Activated CD4-positive, alpha-beta T cell treated with anti-CD3 and anti-CD28 coated beads, Interleukin-2, amount 10 ng/mL, durations not matched to agents 7 days and 5 days (primary cell): ENCODE data around the gene CCDC136. TPM values are rescaled to one million over a fixed set of nuclear protein-coding genes. Genes with fewer than 3 reads are reported as not detected.

Experiments
- CTCF ChIA-PET: fragments of 350-600 bp; sonication (Branson Sonifier 250); formaldehyde crosslinking; loops from one replicate; lab custom pipeline; 2021; ENCODE audit warnings: antibody characterized with exemption; lab: Charles Lee
- POLR2A ChIA-PET: fragments of 350-600 bp; sonication (Branson Sonifier 250); formaldehyde crosslinking; loops from one replicate; lab custom pipeline; 2021; ENCODE audit warnings: antibody characterized with exemption; lab: Charles Lee
- DNase-seq: peaks from one replicate; pipeline ENCODE4 v3.0.0-alpha.2; 2020
- H3K27ac Mint-ChIP-seq: one replicate; pipeline ENCODE4 v1.8.0; 2021; ENCODE audit warnings: mild to moderate bottlenecking, moderate library complexity, mixed read lengths
- H3K27me3 Mint-ChIP-seq: one replicate; pipeline ENCODE4 v1.8.0; 2021; ENCODE audit warnings: mixed read lengths
- H3K36me3 Mint-ChIP-seq: one replicate; pipeline ENCODE4 v1.8.0; 2021; ENCODE audit warnings: low read depth, mixed read lengths
- H3K4me1 Mint-ChIP-seq: one replicate; pipeline ENCODE4 v1.8.0; 2021; ENCODE audit warnings: mixed read lengths
- H3K4me3 Mint-ChIP-seq: one replicate; pipeline ENCODE4 v1.8.0; 2021; ENCODE audit warnings: mild to moderate bottlenecking, moderate library complexity, mixed read lengths
- H3K9me3 Mint-ChIP-seq: one replicate; pipeline ENCODE4 v1.8.0; 2021; ENCODE audit warnings: mixed read lengths
- total RNA-seq, 2 experiments: library from RNA; stranded (reverse); gene quantifications; one replicate each; pipeline ENCODE4 v1.2.3, GENCODE V29; 2021

CCDC136 gene
- total RNA-seq, 2 experiments from 2014 or later: 5.1 to 6.8 TPM

GRCh38 chr7:128759242-128759641 lies 32.5 kb upstream of the CCDC136 start:
- no peak for DNase-seq
- Mint-ChIP-seq H3K9me3 (no peaks in the 10 kb centered on the region), H3K27me3 (no peaks in the 10 kb centered on the region), H3K27ac (no peak overlapping the region), H3K4me1 (no peaks in the 10 kb centered on the region), H3K4me3 (no peak overlapping the region), H3K36me3 (peaks cover 28% of the 10 kb centered on the region)
- POLR2A ChIA-PET: no interaction called here
- CTCF ChIA-PET: interaction anchor here (1.2 kb wide), 1 partner anchor 11 kb away, joined by 3 read pairs; no protein-coding TSS in a partner anchor

GRCh38 chr7:128763541-128763940 lies 28.2 kb upstream of the CCDC136 start:
- POLR2A ChIA-PET: no interaction called here
- no peaks in the 10 kb centered on the region for H3K9me3 Mint-ChIP-seq
- no peak overlapping the region for H3K27ac Mint-ChIP-seq
- H3K27me3 Mint-ChIP-seq: no peaks in the 10 kb centered on the region
- peaks cover 31% of the 10 kb centered on the region for H3K36me3 Mint-ChIP-seq
- CTCF ChIA-PET: no interaction called here
- H3K4me1 Mint-ChIP-seq: no peaks in the 10 kb centered on the region
- no peak for DNase-seq
- H3K4me3 Mint-ChIP-seq: no peak overlapping the region

- H3K27me3 Mint-ChIP-seq: no peaks in the 10 kb centered on the region
- no peak for DNase-seq
- CTCF ChIA-PET: interaction anchor here (0.9 kb wide), 1 partner anchor 28 kb away, joined by 3 read pairs; no protein-coding TSS in a partner anchor
- H3K36me3 Mint-ChIP-seq: peaks cover 56% of the 10 kb centered on the region
- no peaks in the 10 kb centered on the region for H3K4me1 Mint-ChIP-seq
- H3K27ac Mint-ChIP-seq: no peak overlapping the region
- H3K9me3 Mint-ChIP-seq: no peaks in the 10 kb centered on the region
- H3K4me3 Mint-ChIP-seq: no peak overlapping the region
- POLR2A ChIA-PET: no interaction called here
Measured at GRCh38 chr7:128767475-128768110, 24.2 kb upstream of the CCDC136 start.

GRCh38 chr7:128770233-128770632 lies 21.5 kb upstream of the CCDC136 start:
- Mint-ChIP-seq H3K9me3 (no peaks in the 10 kb centered on the region), H3K27me3 (no peaks in the 10 kb centered on the region), H3K27ac (no peak overlapping the region), H3K4me1 (no peaks in the 10 kb centered on the region), H3K36me3 (peaks cover 68% of the 10 kb centered on the region), H3K4me3 (no peak overlapping the region)
- CTCF ChIA-PET: interaction anchor here (0.6 to 1.2 kb wide), 3 partner anchors 13 to 66 kb away, joined by 3 read pairs; no protein-coding TSS in a partner anchor
- DNase-seq: no peak
- POLR2A ChIA-PET: no interaction called here

- Mint-ChIP-seq H3K9me3 (peaks cover 14% of the 10 kb centered on the region), H3K4me1 (no peaks in the 10 kb centered on the region), H3K27ac (no peak overlapping the region), H3K4me3 (no peak overlapping the region), H3K36me3 (peaks cover 56% of the 10 kb centered on the region), H3K27me3 (no peaks in the 10 kb centered on the region)
- CTCF ChIA-PET: interaction anchor here (0.6 to 0.7 kb wide), 2 partner anchors 16 to 292 kb away, joined by 3 read pairs; no protein-coding TSS in a partner anchor
- POLR2A ChIA-PET: no interaction called here
- no peak for DNase-seq
Measured at GRCh38 chr7:128773604-128774003, 18.2 kb upstream of the CCDC136 start.

- H3K9me3 Mint-ChIP-seq: peaks cover 14% of the 10 kb centered on the region
- ChIA-PET POLR2A (no interaction called here), CTCF (interaction anchor here (0.7 to 1.3 kb wide), 2 partner anchors 110 to 292 kb away, joined by 3 to 4 read pairs; no protein-coding TSS in a partner anchor)
- no peaks in the 10 kb centered on the region for H3K27me3 Mint-ChIP-seq
- no peak for DNase-seq
- no peak overlapping the region for H3K4me3 Mint-ChIP-seq
- H3K4me1 Mint-ChIP-seq: no peaks in the 10 kb centered on the region
- H3K36me3 Mint-ChIP-seq: peaks cover 52% of the 10 kb centered on the region
- no peak overlapping the region for H3K27ac Mint-ChIP-seq
Measured at GRCh38 chr7:128774029-128774689, 17.6 kb upstream of the CCDC136 start.

GRCh38 chr7:128774921-128775320 lies 16.8 kb upstream of the CCDC136 start:
- CTCF ChIA-PET: interaction anchor here (1.3 kb wide), 1 partner anchor 109 kb away, joined by 4 read pairs; no protein-coding TSS in a partner anchor
- POLR2A ChIA-PET: no interaction called here
- no peak overlapping the region for H3K27ac Mint-ChIP-seq
- no peak for DNase-seq
- peaks cover 14% of the 10 kb centered on the region for H3K9me3 Mint-ChIP-seq
- peaks cover 44% of the 10 kb centered on the region for H3K36me3 Mint-ChIP-seq
- no peaks in the 10 kb centered on the region for H3K4me1 Mint-ChIP-seq
- H3K27me3 Mint-ChIP-seq: no peaks in the 10 kb centered on the region
- no peak overlapping the region for H3K4me3 Mint-ChIP-seq

GRCh38 chr7:128775744-128776474 lies 15.9 kb upstream of the CCDC136 start, which contains the start of gene OPN1SW:
Gene OPN1SW, minus strand, starts transcription at chr7:128775794. Its CDS starts 13 bp downstream, at chr7:128775781.
- Mint-ChIP-seq H3K9me3 (peaks cover 14% of the 10 kb centered on the region), H3K4me3 (no peak within 1 kb of the TSS), H3K27ac (no peak within 1 kb of the TSS), H3K4me1 (no peaks in the 10 kb centered on the region), H3K36me3 (peaks cover 36% of the 10 kb centered on the region), H3K27me3 (no peaks in the 10 kb centered on the region)
- no peak for DNase-seq
- POLR2A ChIA-PET: no interaction called here
- CTCF ChIA-PET: interaction anchor here (0.6 kb wide), 1 partner anchor 19 kb away, joined by 3 read pairs; no protein-coding TSS in a partner anchor

- Mint-ChIP-seq H3K36me3 (peaks cover 23% of the 10 kb centered on the region), H3K4me3 (no peak overlapping the region), H3K27me3 (peaks cover 2% of the 10 kb centered on the region), H3K9me3 (peaks cover 14% of the 10 kb centered on the region), H3K27ac (no peak overlapping the region), H3K4me1 (no peaks in the 10 kb centered on the region)
- CTCF ChIA-PET: interaction anchor here (0.7 kb wide), 1 partner anchor 40 kb away, joined by 3 read pairs; no protein-coding TSS in a partner anchor
- POLR2A ChIA-PET: no interaction called here
- no peak for DNase-seq
Measured at GRCh38 chr7:128777156-128778123, 14.3 kb upstream of the CCDC136 start.

GRCh38 chr7:128778946-128779345 lies 12.8 kb upstream of the CCDC136 start:
- no peak overlapping the region for H3K4me3 Mint-ChIP-seq
- no peak for DNase-seq
- peaks cover 14% of the 10 kb centered on the region for H3K9me3 Mint-ChIP-seq
- no peaks in the 10 kb centered on the region for H3K4me1 Mint-ChIP-seq
- H3K27ac Mint-ChIP-seq: no peak overlapping the region
- H3K27me3 Mint-ChIP-seq: peaks cover 2% of the 10 kb centered on the region
- H3K36me3 Mint-ChIP-seq: peaks cover 14% of the 10 kb centered on the region
- ChIA-PET CTCF (no interaction called here), POLR2A (no interaction called here)

GRCh38 chr7:128781126-128781525 lies 10.6 kb upstream of the CCDC136 start:
- Mint-ChIP-seq H3K4me1 (no peaks in the 10 kb centered on the region), H3K9me3 (peaks cover 14% of the 10 kb centered on the region), H3K36me3 (peaks cover 4% of the 10 kb centered on the region), H3K4me3 (no peak overlapping the region), H3K27ac (no peak overlapping the region), H3K27me3 (peaks cover 16% of the 10 kb centered on the region)
- CTCF ChIA-PET: interaction anchor here (0.5 kb wide), 1 partner anchor 307 kb away, joined by 4 read pairs; no protein-coding TSS in a partner anchor
- POLR2A ChIA-PET: no interaction called here
- no peak for DNase-seq

- peaks cover 13% of the 10 kb centered on the region for H3K9me3 Mint-ChIP-seq
- ChIA-PET POLR2A (no interaction called here), CTCF (no interaction called here)
- no peak overlapping the region for H3K4me3 Mint-ChIP-seq
- peaks cover 19% of the 10 kb centered on the region for H3K27me3 Mint-ChIP-seq
- peaks cover 3% of the 10 kb centered on the region for H3K36me3 Mint-ChIP-seq
- H3K4me1 Mint-ChIP-seq: no peaks in the 10 kb centered on the region
- H3K27ac Mint-ChIP-seq: no peak overlapping the region
- DNase-seq: no peak
Measured at GRCh38 chr7:128781851-128782250, 9.9 kb upstream of the CCDC136 start.
